K562 (cell line): Measurements from ENCODE around the gene CRTC3. TPM values are rescaled to one million over a fixed set of nuclear protein-coding genes. Genes with fewer than 3 reads are reported as not detected.

Experiments used
- ATAC-seq: fragments of 200-7000 bp; cut with Tn5 transposase; 3 replicates; pipeline ENCODE4 v1.9.1; 2020; ENCODE audit warnings: moderate library complexity
- BruUV-seq: library from RNA; stranded (reverse); fragments of 400-500 nt; replicated peaks from 2 replicates; lab custom pipeline; 2021; lab: Mats Ljungman, UMichigan
- CTCF ChIA-PET: fragments of 300-600 bp; formaldehyde crosslinking; extraction: SDS; loops from one replicate; lab custom pipeline; 2021; ENCODE audit warnings: low intra/inter-chr PET ratio; lab: Yijun Ruan, JAX
- POLR2A ChIA-PET: fragments of 300-600, 350-650 bp; sonication (Branson Sonifier 250); formaldehyde crosslinking; extraction: SDS; loops from one replicate; lab custom pipeline; 2021; ENCODE audit warnings: antibody characterized with exemption, inconsistent platforms; lab: Yijun Ruan, JAX
- DNase-seq, 4 experiments: peaks; one replicate each; pipeline versions ENCODE4 v3.0.0 to v3.0.0-alpha.2; 2011 to 2018; ENCODE audit warnings: low spot score in 3 of 4, mixed read lengths in 3 of 4; ENCODE audit errors: extremely low read depth in 1 of 4
- FAIRE-seq: peaks from 2 replicates; lab custom pipeline; 2011; peaks lifted over from hg19 to GRCh38; lab: Jason Lieb, UNC
- H2AFZ ChIP-seq: 2 replicates; pipeline ENCODE4 v1.6.0; 2011; ENCODE audit warnings: low read depth, low read length, control low read depth, inconsistent platforms
- H3K27ac ChIP-seq: fragments of 200-600 bp; 3 replicates; pipeline ENCODE4 v1.8.0; 2011; ENCODE audit warnings: low read depth, mild to moderate bottlenecking, control low read depth, inconsistent platforms, low read length, moderate library complexity, mixed read lengths; ENCODE audit errors: extremely low read depth
- H3K27me3 ChIP-seq, 2 experiments: fragments of 300-600 bp in 1 of 2; 2 replicates in 1 of 2; 3 replicates in 1 of 2; pipeline versions ENCODE4 v1.6.0 to v1.8.0; 2011; ENCODE audit warnings: inconsistent platforms in 2 of 2, low read length in 2 of 2, mild to moderate bottlenecking in 1 of 2, mixed read lengths in 1 of 2, moderate library complexity in 1 of 2; ENCODE audit not compliant: control insufficient read depth in 2 of 2, insufficient read depth in 2 of 2
- H3K36me3 ChIP-seq: fragments of 300-600 bp; 3 replicates; pipeline ENCODE4 v1.8.0; 2011; ENCODE audit warnings: mild to moderate bottlenecking, low read length, inconsistent platforms; ENCODE audit not compliant: control insufficient read depth, insufficient read depth
- H3K4me1 ChIP-seq, 2 experiments: fragments of 200-600 bp in 1 of 2; replicated peaks in 1 of 2; 2 replicates in 1 of 2; 3 replicates in 1 of 2; pipeline versions ENCODE4 v1.5.1 to v1.8.0; 2011; ENCODE audit warnings: inconsistent platforms in 2 of 2, low read length in 2 of 2, mild to moderate bottlenecking in 1 of 2, mixed read lengths in 1 of 2, moderate library complexity in 1 of 2; ENCODE audit not compliant: control insufficient read depth in 2 of 2, insufficient read depth in 2 of 2
- H3K4me2 ChIP-seq: 2 replicates; pipeline ENCODE4 v1.6.1; 2011; ENCODE audit warnings: low read length, control low read depth, inconsistent platforms, mixed read lengths; ENCODE audit not compliant: insufficient read depth
- H3K4me3 ChIP-seq: fragments of 200-600 bp; sonication (generic), shearing (Covaris generic); 2 replicates; pipeline ENCODE4 v1.5.1; 2016; ENCODE audit warnings: control low read depth, inconsistent platforms
- H3K79me2 ChIP-seq: fragments of 200-600 bp; 3 replicates; pipeline ENCODE4 v1.8.0; 2011; ENCODE audit warnings: low read length, inconsistent platforms; ENCODE audit not compliant: control insufficient read depth, insufficient read depth
- H3K9ac ChIP-seq, 2 experiments: 2 replicates each; pipeline versions ENCODE4 v1.6.0 to v1.6.1; 2011; ENCODE audit warnings: low read depth in 2 of 2, low read length in 2 of 2, control low read depth in 1 of 2, inconsistent platforms in 1 of 2, mild to moderate bottlenecking in 1 of 2, mixed read lengths in 1 of 2; ENCODE audit not compliant: insufficient read depth in 1 of 2
- H3K9me1 ChIP-seq: one replicate; pipeline ENCODE4 v1.6.0; 2011; ENCODE audit warnings: inconsistent platforms, mild to moderate bottlenecking, low read length, moderate library complexity; ENCODE audit not compliant: control insufficient read depth, insufficient read depth
- H3K9me3 ChIP-seq: replicated peaks from 2 replicates; pipeline ENCODE4 v1.5.1; 2011; ENCODE audit warnings: low read depth, low read length, inconsistent platforms; ENCODE audit not compliant: control insufficient read depth, insufficient read depth
- H4K20me1 ChIP-seq: replicated peaks from 2 replicates; pipeline ENCODE4 v1.6.1; 2011; ENCODE audit warnings: low read length, inconsistent platforms, mixed read lengths; ENCODE audit not compliant: control insufficient read depth, insufficient read depth
- COPS2 ChIP-seq: fragments of 450-650 bp; conservative IDR thresholded peaks from 2 replicates; pipeline ENCODE4 v1.6.1; 2016; ENCODE audit warnings: mild to moderate bottlenecking, moderate library complexity
- E2F4 ChIP-seq: sonication (generic); formaldehyde crosslinking; IDR thresholded peaks from 2 replicates; pipeline ENCODE4 v1.8.0; 2022; ENCODE audit warnings: mild to moderate bottlenecking, low read depth, missing genetic modification reagents
- ZNF175 ChIP-seq: fragments of 200-800 bp; sonication (Bioruptor generic); IDR thresholded peaks from 2 replicates; pipeline ENCODE4 v1.6.1; 2016; ENCODE audit warnings: low read depth, mild to moderate bottlenecking, missing genetic modification characterization, missing compliant biosample characterization
- ZSCAN29 ChIP-seq: fragments of 450-650 bp; IDR thresholded peaks from 2 replicates; pipeline ENCODE4 v1.6.1; 2017
- WGBS: fragments of 100-300 bp; shearing (Covaris generic); methylation state at CpG from one replicate; pipeline ENCODE4 v1.1.6; 2016; ENCODE audit warnings: low coverage, mixed read lengths; ENCODE audit not compliant: insufficient coverage; ENCODE audit errors: missing lambda C conversion rate; 5-methylcytosine and 5-hydroxymethylcytosine counted together
- in situ Hi-C: fragments of 300-500 bp; cut with MboI; formaldehyde crosslinking; loops from 4 replicates; pipeline ENCODE4 v1.15.0; 2018; ENCODE audit warnings: inconsistent platforms, mixed read lengths
- intact Hi-C: fragments of 100-400 bp; cut with micrococcal nuclease; formaldehyde crosslinking; loops from 2 replicates; pipeline ENCODE4 v1.14.2; 2022
- polyA plus RNA-seq, 8 experiments: library from polyadenylated mRNA; depleted of rRNA in 4 of 8; stranded (reverse) in 5 of 8; unstranded in 3 of 8; fragments of >200 nt; fragmentation: Nextera tagmentation in 2 of 8; fragmentation: Illumina TruSeq in 1 of 8; extraction: Ambion mirVana in 2 of 8; extraction: Trizol in 1 of 8; gene quantifications; 2 replicates each; pipeline versions ENCODE4 v1.2.1 to v1.2.3, GENCODE V29; 2011 to 2014; ENCODE audit warnings: inconsistent platforms in 1 of 8, missing spikeins in 1 of 8
- total RNA-seq, 7 experiments: library from RNA; depleted of rRNA in 6 of 7; stranded (reverse); fragments of >200 nt in 6 of 7; fragmentation: Illumina TruSeq in 2 of 7; extraction: Trizol in 2 of 7; gene quantifications; 2 replicates each; pipeline versions ENCODE4 v1.2.1 to v1.2.3, GENCODE V29; 2011 to 2021; ENCODE audit warnings: low replicate concordance in 1 of 7

Gene CRTC3
- total and polyA plus RNA-seq, 9 of the 15 experiments (the other 6 are each of a cell fraction or from before 2014, with no cell fraction given): 1.2 to 19.0 (median 11.6) TPM

- TF ChIP-seq E2F4 (no peak), COPS2 (no peak), ZSCAN29 (no peak)
- TF ChIP-seq, all 486 proteins: peak for 0
These were observed 21.2 kb downstream of the CRTC3 start (continued) for GRCh38 chr15:90550919-90551318.

GRCh38 chr15:90552162-90552928 lies 22.6 kb downstream of the CRTC3 start:
- ChIA-PET POLR2A (interaction anchor here (0.8 to 0.9 kb wide), 2 partner anchors 9 to 343 kb away, joined by 3 read pairs; no protein-coding TSS in a partner anchor), CTCF (no interaction called here)
- Histone ChIP-seq H3K9me1 (no peaks in the 10 kb centered on the region), H3K36me3 (peaks cover 7% of the 10 kb centered on the region; the same call in 2 of the 3 replicates), H2AFZ (no peak overlapping the region), H3K9me3 (no peaks in the 10 kb centered on the region), H3K4me2 (no peak overlapping the region), H3K27ac (no peak overlapping the region), H3K4me3 (no peak overlapping the region), H4K20me1 (no peaks in the 10 kb centered on the region; the same call in 1 of the 2 replicates), H3K9ac (no peak overlapping the region), H3K4me1 (peaks cover 7% of the 10 kb centered on the region in 2 experiments), H3K27me3 (no peaks in the 10 kb centered on the region), H3K79me2 (peaks cover 5% of the 10 kb centered on the region; the same call in 2 of the 3 replicates)
- 75% methylated on average over 8 of the region's 8 CpGs for WGBS
- no peak for TF ChIP-seq ZNF175 (CRISPR knock-in tag)
- no peak for FAIRE-seq
- in situ Hi-C loops: no loop called here
- no peak for DNase-seq
- no TSS peak for BruUV-seq
- intact Hi-C loops: no loop called here
- no peak for ATAC-seq
